Endodermal cell (in vitro differentiated cells): Measurements from ENCODE around the gene ABCD1. TPM values are rescaled to one million over a fixed set of nuclear protein-coding genes. Genes with fewer than 3 reads are reported as not detected.

Experiments
- DNase-seq: peaks from one replicate; pipeline ENCODE4 v3.0.0-alpha.2; 2017
- H3K27ac ChIP-seq: 2 replicates; pipeline ENCODE4 v1.5.1; 2013; ENCODE audit warnings: mild to moderate bottlenecking, low read depth, low read length, moderate library complexity
- H3K27me3 ChIP-seq: 2 replicates; pipeline ENCODE4 v1.6.1; 2013; ENCODE audit warnings: mild to moderate bottlenecking, low read length, moderate library complexity; ENCODE audit not compliant: insufficient read depth, control insufficient read depth, poor library complexity, severe bottlenecking
- H3K36me3 ChIP-seq: 2 replicates; pipeline ENCODE4 v1.7.0; 2013; ENCODE audit warnings: mild to moderate bottlenecking, low read length, moderate library complexity; ENCODE audit not compliant: control insufficient read depth, insufficient read depth
- H3K4me1 ChIP-seq: one replicate; pipeline ENCODE4 v1.7.0; 2013; ENCODE audit warnings: low read length; ENCODE audit not compliant: control insufficient read depth, insufficient read depth
- H3K4me3 ChIP-seq: 2 replicates; pipeline ENCODE4 v1.5.1; 2013; ENCODE audit warnings: mild to moderate bottlenecking, low read length, moderate library complexity
- H3K9ac ChIP-seq: 2 replicates; pipeline ENCODE4 v1.6.1; 2013; ENCODE audit warnings: mild to moderate bottlenecking, low read length, moderate library complexity; ENCODE audit not compliant: poor library complexity, severe bottlenecking; ENCODE audit errors: extremely low read depth
- H3K9me3 ChIP-seq: 2 replicates; pipeline ENCODE4 v1.6.1; 2013; ENCODE audit warnings: mild to moderate bottlenecking, low read length, moderate library complexity; ENCODE audit not compliant: control insufficient read depth
- H3K27ac Mint-ChIP-seq: 2 replicates; pipeline ENCODE4 v1.8.0; 2020; ENCODE audit warnings: mixed read lengths
- H3K27me3 Mint-ChIP-seq: 2 replicates; pipeline ENCODE4 v1.8.0; 2021; ENCODE audit warnings: mild to moderate bottlenecking, mixed read lengths; ENCODE audit not compliant: insufficient read depth
- H3K36me3 Mint-ChIP-seq: 2 replicates; pipeline ENCODE4 v1.8.0; 2020; ENCODE audit warnings: low read depth, mixed read lengths
- H3K4me1 Mint-ChIP-seq: 2 replicates; pipeline ENCODE4 v1.8.0; 2020; ENCODE audit warnings: mixed read lengths
- H3K4me3 Mint-ChIP-seq: 2 replicates; pipeline ENCODE4 v1.8.0; 2020; ENCODE audit warnings: mild to moderate bottlenecking, moderate library complexity, mixed read lengths
- H3K9me3 Mint-ChIP-seq: 2 replicates; pipeline ENCODE4 v1.8.0; 2020; ENCODE audit warnings: mild to moderate bottlenecking, mixed read lengths
- WGBS, 2 experiments: methylation state at CpG; one replicate each; pipeline versions ENCODE4 v1.1.5 to v1.1.7; 2013; ENCODE audit warnings: missing lambda C conversion rate in 2 of 2, mixed read lengths in 1 of 2; ENCODE audit not compliant: insufficient coverage in 1 of 2, insufficient read length in 1 of 2; 5-methylcytosine and 5-hydroxymethylcytosine counted together
- total RNA-seq, 2 donors: library from RNA; stranded (reverse); fragmentation: NEBNext Ultra II Directional in 1 of 2; extraction: Animal tissue kit (Norgen Biotek cat#: 25700) in 1 of 2; gene quantifications; 2 replicates in 1 of 2; 3 replicates in 1 of 2; pipeline ENCODE4 v1.2.1, GENCODE V29; 2021
- TF ChIP-seq, protein P1 (sequence below): fragments of 200-600 bp; sonication (generic); conservative IDR thresholded peaks from 2 replicates; pipeline ENCODE4 v1.5.0; 2021; ENCODE audit warnings: antibody characterized with exemption, mild to moderate bottlenecking

ABCD1 gene
- total RNA-seq, 2 donors from 2014 or later, result 17.9 to 18.2 TPM

DNA sequence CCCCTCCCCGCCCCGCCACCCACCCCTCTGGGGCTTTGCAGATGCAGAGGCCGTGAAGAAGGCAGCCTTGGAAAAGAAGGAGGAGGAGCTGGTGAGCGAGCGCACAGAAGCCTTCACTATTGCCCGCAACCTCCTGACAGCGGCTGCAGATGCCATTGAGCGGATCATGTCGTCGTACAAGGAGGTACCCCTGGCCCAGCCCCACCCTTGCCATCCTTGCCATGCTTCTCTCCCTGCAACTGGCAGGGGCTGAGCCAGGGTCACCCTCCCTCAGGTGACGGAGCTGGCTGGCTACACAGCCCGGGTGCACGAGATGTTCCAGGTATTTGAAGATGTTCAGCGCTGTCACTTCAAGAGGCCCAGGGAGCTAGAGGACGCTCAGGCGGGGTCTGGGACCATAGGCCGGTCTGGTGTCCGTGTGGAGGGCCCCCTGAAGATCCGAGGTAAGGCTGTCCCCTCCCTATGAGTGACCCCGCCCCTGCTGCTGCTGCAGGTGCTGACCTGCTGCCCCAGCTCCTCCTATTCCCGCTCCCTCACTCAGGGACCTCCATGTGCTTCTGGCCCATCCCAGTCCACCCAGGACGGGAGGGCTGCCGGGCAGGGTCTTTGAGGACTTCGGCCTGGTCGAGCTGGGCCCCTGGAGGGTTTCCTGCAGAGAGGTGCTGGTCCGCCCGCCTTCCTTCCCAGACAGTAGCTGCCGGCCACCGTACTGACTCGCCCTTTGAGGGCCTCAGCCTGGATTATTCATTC is 11.6 kb downstream of the ABCD1 start:
- no peak overlapping the region for H3K4me3 ChIP-seq
- H3K36me3 ChIP-seq, result peaks cover 6% of the 10 kb centered on the region
- TF ChIP-seq, protein P1, sequence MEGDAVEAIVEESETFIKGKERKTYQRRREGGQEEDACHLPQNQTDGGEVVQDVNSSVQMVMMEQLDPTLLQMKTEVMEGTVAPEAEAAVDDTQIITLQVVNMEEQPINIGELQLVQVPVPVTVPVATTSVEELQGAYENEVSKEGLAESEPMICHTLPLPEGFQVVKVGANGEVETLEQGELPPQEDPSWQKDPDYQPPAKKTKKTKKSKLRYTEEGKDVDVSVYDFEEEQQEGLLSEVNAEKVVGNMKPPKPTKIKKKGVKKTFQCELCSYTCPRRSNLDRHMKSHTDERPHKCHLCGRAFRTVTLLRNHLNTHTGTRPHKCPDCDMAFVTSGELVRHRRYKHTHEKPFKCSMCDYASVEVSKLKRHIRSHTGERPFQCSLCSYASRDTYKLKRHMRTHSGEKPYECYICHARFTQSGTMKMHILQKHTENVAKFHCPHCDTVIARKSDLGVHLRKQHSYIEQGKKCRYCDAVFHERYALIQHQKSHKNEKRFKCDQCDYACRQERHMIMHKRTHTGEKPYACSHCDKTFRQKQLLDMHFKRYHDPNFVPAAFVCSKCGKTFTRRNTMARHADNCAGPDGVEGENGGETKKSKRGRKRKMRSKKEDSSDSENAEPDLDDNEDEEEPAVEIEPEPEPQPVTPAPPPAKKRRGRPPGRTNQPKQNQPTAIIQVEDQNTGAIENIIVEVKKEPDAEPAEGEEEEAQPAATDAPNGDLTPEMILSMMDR, result no peak
- H3K4me1 Mint-ChIP-seq, result peaks cover 5% of the 10 kb centered on the region
- no peaks in the 10 kb centered on the region for H3K4me1 ChIP-seq
- H3K27ac ChIP-seq, result no peak overlapping the region
- no peaks in the 10 kb centered on the region for H3K27me3 ChIP-seq
- H3K4me3 Mint-ChIP-seq, result no peak overlapping the region
- H3K27me3 Mint-ChIP-seq, result no peaks in the 10 kb centered on the region
- peaks cover 80% of the 10 kb centered on the region for H3K9me3 Mint-ChIP-seq
- DNase-seq, result no peak
- peaks cover 24% of the 10 kb centered on the region for H3K36me3 Mint-ChIP-seq
- no peak overlapping the region for H3K9ac ChIP-seq
- 89 to 100% methylated on average over 5 to 30 of the region's 30 CpGs for WGBS, 2 experiments
- peaks cover 7% of the 10 kb centered on the region for H3K9me3 ChIP-seq
- H3K27ac Mint-ChIP-seq, result no peak overlapping the region

DNA sequence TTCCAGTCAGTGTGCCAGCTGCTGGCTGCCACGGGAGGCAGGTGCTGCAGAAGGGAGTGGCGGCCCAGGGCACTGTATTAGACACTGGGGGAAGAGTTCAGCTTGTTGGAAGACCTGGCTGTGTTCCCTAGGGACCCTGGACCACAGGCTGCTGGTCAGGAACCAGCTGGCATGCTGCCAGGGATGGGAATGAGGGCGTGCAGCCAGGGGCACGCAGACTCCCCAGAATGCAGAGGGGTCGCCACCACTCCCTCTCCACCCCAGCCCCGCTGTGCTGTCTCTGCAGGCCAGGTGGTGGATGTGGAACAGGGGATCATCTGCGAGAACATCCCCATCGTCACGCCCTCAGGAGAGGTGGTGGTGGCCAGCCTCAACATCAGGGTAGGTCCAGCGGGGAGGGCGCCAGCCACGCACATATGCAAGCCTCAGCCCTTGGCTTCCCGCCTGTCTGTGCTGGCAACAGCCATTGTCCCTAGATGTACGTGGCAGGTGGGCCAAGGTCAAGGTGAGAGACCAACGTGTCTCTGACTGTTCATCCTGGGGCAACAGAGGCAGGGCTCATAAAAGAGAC is 12.3 kb downstream of the ABCD1 start:
- no peak overlapping the region for H3K4me3 ChIP-seq
- TF ChIP-seq, protein P1, result no peak
- H3K36me3 Mint-ChIP-seq, result peaks cover 18% of the 10 kb centered on the region
- peaks cover 74% of the 10 kb centered on the region for H3K9me3 Mint-ChIP-seq
- no peak overlapping the region for H3K9ac ChIP-seq
- H3K27me3 ChIP-seq, result no peaks in the 10 kb centered on the region
- peaks cover 5% of the 10 kb centered on the region for H3K4me1 Mint-ChIP-seq
- no peak for DNase-seq
- no peaks in the 10 kb centered on the region for H3K27me3 Mint-ChIP-seq
- H3K4me3 Mint-ChIP-seq, result no peak overlapping the region
- WGBS, 2 experiments, result 91 to 100% methylated on average over 3 to 15 of the region's 15 CpGs
- H3K27ac Mint-ChIP-seq, result no peak overlapping the region
- no peaks in the 10 kb centered on the region for H3K36me3 ChIP-seq
- peaks cover under 1% of the 10 kb centered on the region for H3K9me3 ChIP-seq
- no peak overlapping the region for H3K27ac ChIP-seq
- no peaks in the 10 kb centered on the region for H3K4me1 ChIP-seq

DNA sequence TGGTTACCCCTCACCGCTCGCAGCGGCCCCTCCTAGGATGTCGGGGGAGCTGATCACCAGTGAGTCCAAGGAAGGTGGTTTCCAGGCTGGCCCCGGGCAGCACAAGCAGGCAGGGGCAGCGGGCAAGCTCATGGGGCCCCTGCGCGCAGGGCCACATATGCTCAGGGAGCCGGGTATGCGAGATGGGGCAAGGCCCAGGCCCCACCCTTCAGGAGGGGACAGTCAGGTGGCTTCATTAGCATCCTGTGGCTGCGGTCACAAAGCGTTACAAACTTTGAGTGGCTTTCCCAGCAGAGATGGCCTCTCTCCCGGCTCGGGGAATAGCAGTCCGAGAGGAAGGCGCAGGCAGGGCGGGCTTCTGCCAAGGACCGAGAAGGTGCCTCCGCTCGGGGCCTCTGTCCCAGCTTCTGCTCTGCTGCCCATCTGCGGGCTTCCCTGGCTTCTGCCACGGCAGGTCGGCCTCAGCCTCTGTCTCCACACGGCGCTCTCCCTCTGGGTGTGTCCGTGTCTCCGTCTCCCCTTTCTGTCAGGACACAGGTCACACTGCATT is 13.5 kb downstream of the ABCD1 start:
- Mint-ChIP-seq H3K9me3 (peaks cover 74% of the 10 kb centered on the region), H3K27me3 (no peaks in the 10 kb centered on the region), H3K27ac (no peak overlapping the region), H3K4me3 (no peak overlapping the region), H3K36me3 (peaks cover 14% of the 10 kb centered on the region), H3K4me1 (peaks cover 5% of the 10 kb centered on the region)
- no peak overlapping the region for H3K9ac ChIP-seq
- no peak overlapping the region for H3K4me3 ChIP-seq
- WGBS, 2 experiments, result 95 to 100% methylated on average over 2 to 26 of the region's 27 CpGs
- DNase-seq, result no peak
- no peaks in the 10 kb centered on the region for H3K4me1 ChIP-seq
- no peaks in the 10 kb centered on the region for H3K36me3 ChIP-seq
- no peak overlapping the region for H3K27ac ChIP-seq
- TF ChIP-seq, protein P1, result no peak
- no peaks in the 10 kb centered on the region for H3K9me3 ChIP-seq
- no peaks in the 10 kb centered on the region for H3K27me3 ChIP-seq
